ENCODE measurements around the gene PKNOX2. TPM values are rescaled to one million over a fixed set of nuclear protein-coding genes. Genes with fewer than 3 reads are reported as not detected.
A peak's percentile ranks its signal among the peaks of the same experiment; 100 is the strongest.

Gene PKNOX2
- total and polyA plus RNA-seq, 2 of the 8 experiments (the other 6 are each of a cell fraction or from before 2014, with no cell fraction given): 2.0 TPM

DNA sequence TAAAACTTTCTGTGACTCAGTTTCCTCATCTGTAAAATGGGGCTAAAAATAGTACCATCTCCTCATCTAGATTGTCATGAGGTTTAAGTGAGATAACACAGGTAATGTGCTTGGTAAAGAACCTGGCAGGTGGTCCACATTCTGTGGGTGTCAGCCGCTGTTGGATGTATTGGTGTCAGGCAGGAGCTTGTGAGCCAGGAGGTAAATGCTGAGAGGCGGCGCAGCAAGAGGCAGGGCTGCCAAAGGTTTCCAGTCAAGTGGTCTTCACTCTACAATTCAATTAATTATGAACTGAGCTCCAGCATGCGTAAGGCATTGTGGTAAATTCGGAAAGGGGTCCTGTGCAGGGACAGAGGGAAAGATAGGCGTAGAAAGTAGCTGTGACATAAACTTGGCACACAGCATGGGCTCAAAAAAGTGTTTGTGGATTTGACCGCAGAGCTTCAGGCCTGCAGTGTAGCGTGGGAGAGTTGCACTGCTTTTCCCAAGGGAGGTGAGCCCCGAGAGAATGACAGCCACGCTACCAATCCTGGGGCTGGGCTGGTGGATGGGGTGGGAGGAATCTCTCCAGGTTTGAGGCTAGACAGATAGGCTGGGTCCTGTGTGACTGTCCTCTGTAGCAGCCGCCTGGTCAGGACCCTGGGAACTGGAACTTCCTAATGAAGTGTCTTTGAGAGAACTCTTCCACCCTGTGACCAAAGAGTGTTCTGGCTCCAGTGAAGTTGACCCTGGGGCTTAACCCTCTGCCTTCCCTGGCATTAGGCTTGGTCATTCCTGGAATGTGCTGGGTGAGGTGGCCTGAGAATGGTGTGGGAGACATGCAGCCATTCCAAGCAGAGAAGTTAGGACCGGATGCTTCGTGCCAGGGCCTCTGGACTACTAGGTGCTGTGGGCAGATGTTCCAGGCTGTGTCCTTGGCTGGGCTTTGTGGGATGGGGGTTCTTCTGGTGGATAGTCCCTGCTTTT, 209.2 kb downstream of the PKNOX2 start:
- no peak for FAIRE-seq
- H3K23me2 ChIP-seq (ENCODE audit: low read depth, low read length): peaks cover 9% of the 10 kb centered on the region; the same call in 1 of the 2 replicates
- 0 out of 2 replicates have a peak overlapping the region, but pooled peaks have one; percentile 3 for H3K18ac ChIP-seq (ENCODE audit: extremely low read depth, low read length)
- no peak overlapping the region for H2AFZ ChIP-seq (ENCODE audit: low read length)
- no peak for DNase-seq (ENCODE audit: low read depth in 1 of 2, low spot score in 2 of 2)
- no peaks in the 10 kb centered on the region for H4K20me1 ChIP-seq (replicated peaks in 1 of 2; ENCODE audit: control insufficient read depth in 1 of 2, insufficient read depth in 2 of 2, low read length in 2 of 2)
- H3K79me2 ChIP-seq (ENCODE audit: control insufficient read depth in 1 of 2, insufficient read depth in 2 of 2, low read length in 2 of 2): no peaks in the 10 kb centered on the region
- ChIA-PET POLR2A (ENCODE audit: partially characterized antibody) (interaction anchor here (0.8 to 2.7 kb wide), 5 partner anchors 8 to 23 kb away, joined by 3 to 15 read pairs (median 3); no protein-coding TSS in a partner anchor), CTCF (ENCODE audit: partially characterized antibody) (interaction anchor here (0.6 to 16.9 kb wide), 17 partner anchors 10 to 608 kb away, joined by 3 to 315 read pairs (median 5); no protein-coding TSS in a partner anchor)
- H3K4me1 ChIP-seq (replicated peaks in 1 of 4; ENCODE audit: control insufficient read depth in 3 of 4, insufficient read depth in 4 of 4, low read length in 3 of 4): peaks cover 25 to 41% (median 38%) of the 10 kb centered on the region in 4 experiments
- TF ChIP-seq CHD1 (IDR thresholded peaks at IDR 0.05; ENCODE audit: low read depth, low read length): no peak
- TF ChIP-seq GABPA (IDR thresholded peaks at IDR 0.05; ENCODE audit: borderline replicate concordance, insufficient read depth, low read length): no peak
- no peak for TF ChIP-seq POLR2AphosphoS5 (IDR thresholded peaks at IDR 0.05; ENCODE audit: low read depth, low read length)
- H3K4ac ChIP-seq (replicated peaks; ENCODE audit: insufficient read length, low read depth, low read length): peak overlapping the region; percentile 66
- no peak overlapping the region for H4K5ac ChIP-seq (ENCODE audit: insufficient read length, low read depth, low read length)
- no peaks in the 10 kb centered on the region for H3K79me1 ChIP-seq (ENCODE audit: low read depth, low read length)
- no peak overlapping the region for H2BK5ac ChIP-seq (ENCODE audit: low read depth, low read length)
- H4K8ac ChIP-seq (ENCODE audit: extremely low read depth, insufficient read depth, low read length): peak overlapping the region; percentile 32
- H4K91ac ChIP-seq (replicated peaks; ENCODE audit: insufficient read length, low read length): no peak overlapping the region
- no peak overlapping the region for H3K4me2 ChIP-seq (ENCODE audit: insufficient read depth in 1 of 2, low read depth in 2 of 2, low read length in 2 of 2)
- H3K56ac ChIP-seq (replicated peaks; ENCODE audit: insufficient read length, low read depth, low read length): no peak overlapping the region
- H3K36me3 ChIP-seq (ENCODE audit: control insufficient read depth in 2 of 4, insufficient read depth in 4 of 4, low read length in 3 of 4): no peaks in the 10 kb centered on the region
- peak overlapping the region; percentile 65; the same call in 1 of the 2 replicates for H2BK15ac ChIP-seq (ENCODE audit: low read length)
- H3K9ac ChIP-seq (replicated peaks in 1 of 4; ENCODE audit: extremely low read depth in 1 of 4, low read depth in 3 of 4, low read length in 3 of 4): no peak overlapping the region
- H3K9me3 ChIP-seq (ENCODE audit: insufficient read depth in 2 of 2, low read depth in 1 of 2, low read length in 1 of 2): no peaks in the 10 kb centered on the region
- no peak overlapping the region for H2AK5ac ChIP-seq (ENCODE audit: low read depth, low read length)
- H2BK120ac ChIP-seq (replicated peaks; ENCODE audit: low read depth, low read length): peak overlapping the region; percentile 29
- H3K27ac ChIP-seq (ENCODE audit: low read depth, low read length): no peak overlapping the region
- H3K14ac ChIP-seq (ENCODE audit: insufficient read length): no peak overlapping the region
- WGBS, 2 experiments (ENCODE audit: extremely low coverage in 1 of 2, insufficient coverage in 1 of 2, insufficient read length in 1 of 2, insufficient replicate concordance in 2 of 2, low coverage in 1 of 2, low lambda C conversion rate in 2 of 2, missing lambda C conversion rate in 1 of 2): 88% methylated on average over 13 of the region's 13 CpGs; no CpG with 5 or more reads in 1 of the 2 experiments
- peak overlapping the region; percentile 62; the same call in 1 of the 2 replicates for H2BK12ac ChIP-seq (ENCODE audit: low read depth, low read length)
- peak overlapping the region; percentile 66; the same call in 1 of the 2 replicates for H2BK20ac ChIP-seq (ENCODE audit: low read length)
- peaks cover 0 to 4% (median 0%) of the 10 kb centered on the region in 4 experiments; a peak in 2 of 7 replicates for H3K27me3 ChIP-seq (replicated peaks in 1 of 4; ENCODE audit: control insufficient read depth in 3 of 4, extremely low read depth in 1 of 4, insufficient read depth in 3 of 4, low read length in 3 of 4)
- no peak overlapping the region for H3K4me3 ChIP-seq (ENCODE audit: extremely low read depth in 1 of 4, insufficient read depth in 2 of 4, low read depth in 3 of 4, low read length in 4 of 4)
- no peak overlapping the region for H3K23ac ChIP-seq (ENCODE audit: insufficient read length)

Data from H1 (cell line).